Activated T-helper 2 cell treated with anti-CD3 and anti-CD28 coated beads, Interferon-gamma antibody, Interleukin-2, Interleukin-4, amounts not matched to agents 10 μg/mL and 5 μg/mL and 100 μg/mL, durations not matched to agents 14 hours and 24 hours and 36 hours (primary cell): Measurements from ENCODE around the gene ZFR. TPM values are rescaled to one million over a fixed set of nuclear protein-coding genes. Genes with fewer than 3 reads are reported as not detected.
A peak's percentile ranks its signal among the peaks of the same experiment; 100 is the strongest.

Source experiments
- DNase-seq: peaks from one replicate; pipeline ENCODE4 v3.0.0; 2021; ENCODE audit warnings: low spot score
- H3K27ac Mint-ChIP-seq: one replicate; pipeline ENCODE4 v1.8.0; 2021; ENCODE audit warnings: mixed read lengths
- H3K27me3 Mint-ChIP-seq: one replicate; pipeline ENCODE4 v1.8.0; 2021; ENCODE audit warnings: low read depth, mixed read lengths
- H3K36me3 Mint-ChIP-seq: one replicate; pipeline ENCODE4 v1.8.0; 2021; ENCODE audit warnings: low read depth, mixed read lengths
- H3K4me1 Mint-ChIP-seq: one replicate; pipeline ENCODE4 v1.8.0; 2021; ENCODE audit warnings: low read depth, mixed read lengths
- H3K4me3 Mint-ChIP-seq: one replicate; pipeline ENCODE4 v1.8.0; 2021; ENCODE audit warnings: low read depth, mild to moderate bottlenecking, moderate library complexity, mixed read lengths
- H3K9me3 Mint-ChIP-seq: one replicate; pipeline ENCODE4 v1.8.0; 2021; ENCODE audit warnings: mixed read lengths
- intact Hi-C: fragments of 100-400 bp; cut with micrococcal nuclease; formaldehyde crosslinking; loops from one replicate; pipeline ENCODE4 v1.15.1; 2023
- total RNA-seq: library from RNA; stranded (reverse); gene quantifications from 2 replicates; pipeline ENCODE4 v1.2.3, GENCODE V29; 2022

ZFR gene
- total RNA-seq, 1 donor from 2014 or later: 68.6 TPM

DNA sequence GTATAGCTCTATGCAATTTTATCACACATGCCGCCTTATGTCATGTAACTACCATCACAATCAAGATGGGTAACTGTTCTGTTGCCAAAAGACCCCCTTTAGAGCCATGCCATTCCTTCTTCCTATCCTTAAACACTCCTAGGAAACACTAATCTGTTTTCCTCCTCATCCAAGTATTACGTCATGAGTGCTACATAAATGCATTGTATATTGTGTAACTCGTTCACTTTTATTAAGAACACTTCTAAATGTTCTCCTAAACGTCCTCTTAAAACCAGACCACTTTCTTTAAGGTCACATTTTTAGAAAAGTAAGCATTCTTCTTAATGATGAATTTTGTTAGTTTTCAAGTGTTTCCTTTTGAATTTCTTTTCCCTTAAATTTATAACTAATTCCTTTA, 82.0 kb downstream of the ZFR start:
- H3K4me3 Mint-ChIP-seq: no peak overlapping the region
- intact Hi-C loops: no loop called here
- no peak overlapping the region for H3K27ac Mint-ChIP-seq

DNA sequence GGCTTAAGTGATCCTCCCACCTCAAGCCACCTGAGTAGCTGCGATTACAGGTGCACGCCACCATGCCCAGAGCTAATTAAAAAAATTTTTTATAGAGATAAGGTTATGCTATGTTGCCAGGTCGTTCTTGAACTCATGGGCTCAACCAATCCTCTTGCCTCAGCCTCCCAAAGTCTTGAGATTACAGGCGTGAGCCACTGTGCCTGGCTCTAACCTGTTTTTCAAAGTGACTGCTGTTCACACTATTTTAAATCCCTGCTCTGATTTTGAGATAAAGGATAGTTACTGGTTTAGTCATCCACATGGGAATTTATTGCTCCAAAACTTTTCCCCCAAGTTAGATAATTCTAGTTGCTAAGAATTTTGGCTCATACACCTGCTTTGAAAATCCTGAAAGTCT, 83.6 kb downstream of the ZFR start:
- peaks cover 4% of the 10 kb centered on the region for H3K4me1 Mint-ChIP-seq
- H3K4me3 Mint-ChIP-seq: no peak overlapping the region
- no peaks in the 10 kb centered on the region for H3K9me3 Mint-ChIP-seq
- no peak overlapping the region for H3K27ac Mint-ChIP-seq
- H3K36me3 Mint-ChIP-seq: peaks cover 56% of the 10 kb centered on the region
- H3K27me3 Mint-ChIP-seq: no peaks in the 10 kb centered on the region
- no peak for DNase-seq
- intact Hi-C loops: no loop called here

More for the DNA sequence above, 82.0 kb downstream of the ZFR start:
- no peak for DNase-seq
- Mint-ChIP-seq H3K4me1 (peaks cover 4% of the 10 kb centered on the region), H3K36me3 (peaks cover 47% of the 10 kb centered on the region), H3K9me3 (no peaks in the 10 kb centered on the region), H3K27me3 (no peaks in the 10 kb centered on the region)

GRCh38 chr5:32358611-32359010, 85.9 kb downstream of the ZFR start:
- H3K36me3 Mint-ChIP-seq: peaks cover 64% of the 10 kb centered on the region
- no peaks in the 10 kb centered on the region for H3K27me3 Mint-ChIP-seq
- peaks cover 4% of the 10 kb centered on the region for H3K4me1 Mint-ChIP-seq
- no peak for DNase-seq
- no peak overlapping the region for H3K27ac Mint-ChIP-seq
- no peak overlapping the region for H3K4me3 Mint-ChIP-seq
- no peaks in the 10 kb centered on the region for H3K9me3 Mint-ChIP-seq
- intact Hi-C loops: no loop called here

GRCh38 chr5:32357658-32358057, 86.9 kb downstream of the ZFR start:
- H3K4me1 Mint-ChIP-seq: peaks cover 4% of the 10 kb centered on the region
- peak overlapping the region; percentile 28 for H3K27ac Mint-ChIP-seq
- intact Hi-C loops: no loop called here
- no peak for DNase-seq
- H3K36me3 Mint-ChIP-seq: peaks cover 61% of the 10 kb centered on the region
- H3K9me3 Mint-ChIP-seq: no peaks in the 10 kb centered on the region
- H3K27me3 Mint-ChIP-seq: no peaks in the 10 kb centered on the region
- no peak overlapping the region for H3K4me3 Mint-ChIP-seq

GRCh38 chr5:32355686-32356085, 88.9 kb downstream of the ZFR start:
- intact Hi-C loops: no loop called here
- no peak overlapping the region for H3K4me3 Mint-ChIP-seq
- H3K4me1 Mint-ChIP-seq: peaks cover 2% of the 10 kb centered on the region
- H3K27ac Mint-ChIP-seq: no peak overlapping the region
- peaks cover 48% of the 10 kb centered on the region for H3K36me3 Mint-ChIP-seq
- H3K27me3 Mint-ChIP-seq: no peaks in the 10 kb centered on the region
- no peaks in the 10 kb centered on the region for H3K9me3 Mint-ChIP-seq
- DNase-seq: no peak

DNA sequence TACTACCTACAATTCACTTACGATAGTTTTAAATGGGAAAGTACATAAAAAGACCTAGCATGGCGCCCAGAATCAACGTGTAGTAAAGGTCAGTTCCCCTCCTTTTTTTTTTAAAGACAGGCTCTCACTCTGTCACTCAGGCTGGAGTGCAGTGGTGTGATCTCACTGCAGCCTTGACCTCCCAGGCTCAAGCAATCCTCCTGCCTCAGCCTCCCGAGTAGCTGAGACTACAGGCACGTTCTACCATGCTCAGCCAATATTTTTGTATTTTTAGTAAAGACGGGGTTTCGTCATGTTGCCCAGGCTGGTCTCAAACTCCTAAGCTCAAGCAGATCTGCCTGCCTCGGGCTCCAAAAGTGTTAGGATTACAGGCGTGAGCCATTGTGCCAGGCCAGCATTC, 91.1 kb downstream of the ZFR start:
- Mint-ChIP-seq H3K36me3 (peaks cover 34% of the 10 kb centered on the region), H3K9me3 (no peaks in the 10 kb centered on the region), H3K4me1 (peaks cover 2% of the 10 kb centered on the region), H3K27me3 (no peaks in the 10 kb centered on the region), H3K4me3 (no peak overlapping the region), H3K27ac (no peak overlapping the region)
- no peak for DNase-seq
- intact Hi-C loops: no loop called here

GRCh38 chr5:32352685-32353084, 91.9 kb downstream of the ZFR start:
- no peaks in the 10 kb centered on the region for H3K27me3 Mint-ChIP-seq
- intact Hi-C loops: no loop called here

GRCh38 chr5:32346869-32347268, 97.7 kb downstream of the ZFR start:
- no peaks in the 10 kb centered on the region for H3K36me3 Mint-ChIP-seq
- peaks cover 24% of the 10 kb centered on the region for H3K9me3 Mint-ChIP-seq
- H3K27ac Mint-ChIP-seq: no peak overlapping the region
- H3K27me3 Mint-ChIP-seq: no peaks in the 10 kb centered on the region
- H3K4me3 Mint-ChIP-seq: no peak overlapping the region
- H3K4me1 Mint-ChIP-seq: no peaks in the 10 kb centered on the region
- intact Hi-C loops: no loop called here
- no peak for DNase-seq

More at GRCh38 chr5:32352685-32353084, 91.9 kb downstream of the ZFR start:
- DNase-seq: no peak
- Mint-ChIP-seq H3K4me3 (no peak overlapping the region), H3K4me1 (peaks cover under 1% of the 10 kb centered on the region), H3K36me3 (peaks cover 31% of the 10 kb centered on the region), H3K9me3 (peaks cover 5% of the 10 kb centered on the region), H3K27ac (no peak overlapping the region)

DNA sequence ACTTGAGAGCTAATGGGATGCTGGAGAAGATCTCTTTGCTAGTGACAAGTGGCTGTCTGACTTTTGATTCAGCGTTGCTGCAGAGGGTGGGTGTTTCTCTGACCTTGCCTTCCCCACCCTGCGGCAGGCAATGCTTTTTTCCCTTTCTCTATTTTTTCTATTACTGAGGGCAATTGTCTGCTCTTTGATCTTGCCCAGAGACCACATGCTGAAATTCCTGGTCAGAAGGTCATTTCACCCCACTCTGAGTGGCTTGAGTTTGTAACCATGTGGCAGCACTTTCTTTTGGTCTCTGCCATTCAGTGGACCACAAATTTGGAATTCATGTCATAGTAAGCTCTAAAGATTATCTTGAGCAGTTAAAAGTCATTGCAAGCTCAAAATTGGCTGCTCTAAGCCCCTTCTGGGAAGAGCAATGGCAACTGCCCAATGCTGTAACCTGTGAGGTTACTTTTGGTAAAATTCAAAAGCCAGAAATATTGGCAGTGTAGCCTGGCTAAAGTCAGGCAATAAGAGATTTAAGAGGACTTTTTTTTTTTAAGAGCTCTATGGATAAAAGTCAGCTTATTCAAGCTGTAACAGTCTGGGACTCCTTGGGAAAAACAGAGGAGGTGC, 101.4 kb downstream of the ZFR start:
- intact Hi-C loops: no loop called here
- H3K4me3 Mint-ChIP-seq: no peak overlapping the region
- peaks cover 46% of the 10 kb centered on the region for H3K9me3 Mint-ChIP-seq
- H3K27me3 Mint-ChIP-seq: no peaks in the 10 kb centered on the region
- peaks cover 3% of the 10 kb centered on the region for H3K36me3 Mint-ChIP-seq
- H3K27ac Mint-ChIP-seq: no peak overlapping the region
- no peak for DNase-seq
- no peaks in the 10 kb centered on the region for H3K4me1 Mint-ChIP-seq

- Mint-ChIP-seq H3K27ac (no peak overlapping the region), H3K27me3 (no peaks in the 10 kb centered on the region), H3K4me3 (no peak overlapping the region), H3K36me3 (peaks cover 6% of the 10 kb centered on the region), H3K9me3 (peaks cover 44% of the 10 kb centered on the region), H3K4me1 (no peaks in the 10 kb centered on the region)
- no peak for DNase-seq
- intact Hi-C loops: no loop called here
These were observed 101.9 kb downstream of the ZFR start for GRCh38 chr5:32342656-32343055.

DNA sequence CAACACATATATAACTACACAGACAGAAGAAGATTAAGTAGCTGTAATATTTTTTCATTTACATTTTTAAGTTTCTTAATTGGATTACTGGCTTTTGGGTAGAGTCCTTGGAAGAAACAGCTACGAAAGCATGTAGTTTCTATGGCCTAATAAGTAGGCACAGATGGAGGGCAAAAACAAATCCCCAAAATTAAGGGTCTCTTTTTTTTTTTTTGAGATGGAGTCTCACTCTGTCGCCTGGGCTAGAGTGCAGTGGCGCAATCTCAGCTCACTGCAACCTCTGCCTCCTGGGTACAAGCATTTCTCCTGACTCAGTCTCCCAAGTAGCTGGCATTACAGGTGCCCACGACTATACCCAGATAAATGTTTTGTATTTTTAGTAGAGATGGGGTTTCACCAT, 104.7 kb downstream of the ZFR start:
- intact Hi-C loops: no loop called here
- Mint-ChIP-seq H3K4me1 (no peaks in the 10 kb centered on the region), H3K27ac (no peak overlapping the region), H3K9me3 (peaks cover 33% of the 10 kb centered on the region), H3K27me3 (no peaks in the 10 kb centered on the region), H3K4me3 (no peak overlapping the region), H3K36me3 (peaks cover 6% of the 10 kb centered on the region)
- no peak for DNase-seq

DNA sequence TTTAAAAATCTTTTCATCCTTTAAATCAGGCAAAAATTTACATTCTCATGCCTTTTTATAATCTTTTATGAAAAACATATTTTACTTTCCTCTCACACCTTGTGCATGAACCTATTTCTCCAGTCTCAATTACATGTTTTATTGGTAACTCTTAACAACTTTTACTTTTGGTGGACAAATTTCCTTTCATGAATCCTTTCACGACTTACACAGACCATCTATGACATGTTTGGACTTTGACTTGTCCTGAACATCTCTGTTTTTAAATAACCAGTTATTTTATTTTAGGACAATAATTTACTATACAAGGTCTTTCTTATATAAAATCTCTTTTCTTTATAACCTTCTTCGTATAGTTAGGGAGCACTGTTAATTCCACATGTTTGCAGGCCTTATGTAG, 105.3 kb downstream of the ZFR start:
- Mint-ChIP-seq H3K9me3 (peaks cover 33% of the 10 kb centered on the region), H3K36me3 (peaks cover 6% of the 10 kb centered on the region), H3K27ac (no peak overlapping the region), H3K27me3 (no peaks in the 10 kb centered on the region), H3K4me1 (no peaks in the 10 kb centered on the region), H3K4me3 (no peak overlapping the region)
- intact Hi-C loops: no loop called here
- DNase-seq: no peak

GRCh38 chr5:32332966-32333365, 111.6 kb downstream of the ZFR start:
- H3K4me3 Mint-ChIP-seq: no peak overlapping the region
- H3K9me3 Mint-ChIP-seq: peaks cover 3% of the 10 kb centered on the region
- H3K4me1 Mint-ChIP-seq: peaks cover 2% of the 10 kb centered on the region
- no peak for DNase-seq
- H3K27me3 Mint-ChIP-seq: no peaks in the 10 kb centered on the region
- H3K27ac Mint-ChIP-seq: no peak overlapping the region
- intact Hi-C loops: no loop called here
- peaks cover under 1% of the 10 kb centered on the region for H3K36me3 Mint-ChIP-seq

- H3K4me3 Mint-ChIP-seq: no peak overlapping the region
- H3K27me3 Mint-ChIP-seq: no peaks in the 10 kb centered on the region
- H3K27ac Mint-ChIP-seq: no peak overlapping the region
- H3K36me3 Mint-ChIP-seq: no peaks in the 10 kb centered on the region
- DNase-seq: no peak
- intact Hi-C loops: no loop called here
- H3K9me3 Mint-ChIP-seq: peaks cover 3% of the 10 kb centered on the region
- H3K4me1 Mint-ChIP-seq: peaks cover 2% of the 10 kb centered on the region
These were observed 112.2 kb downstream of the ZFR start for GRCh38 chr5:32332361-32332760.
